Breast epithelium (tissue), 3 donors: ENCODE measurements around the gene GPAT3.

Experiments used
- POLR2A ChIP-seq: fragments of 450-650 bp; IDR thresholded peaks from one replicate; pipeline ENCODE4 v1.6.1; 2016; ENCODE audit warnings: antibody characterized with exemption, mild to moderate bottlenecking, moderate library complexity
- TF ChIP-seq, protein P1 (sequence below), 3 donors: fragments of 450-650 bp; IDR thresholded peaks; one replicate each; pipeline ENCODE4 v1.5.1; 2016 to 2017; ENCODE audit warnings: antibody characterized with exemption in 3 of 3, mild to moderate bottlenecking in 3 of 3, moderate library complexity in 3 of 3

DNA sequence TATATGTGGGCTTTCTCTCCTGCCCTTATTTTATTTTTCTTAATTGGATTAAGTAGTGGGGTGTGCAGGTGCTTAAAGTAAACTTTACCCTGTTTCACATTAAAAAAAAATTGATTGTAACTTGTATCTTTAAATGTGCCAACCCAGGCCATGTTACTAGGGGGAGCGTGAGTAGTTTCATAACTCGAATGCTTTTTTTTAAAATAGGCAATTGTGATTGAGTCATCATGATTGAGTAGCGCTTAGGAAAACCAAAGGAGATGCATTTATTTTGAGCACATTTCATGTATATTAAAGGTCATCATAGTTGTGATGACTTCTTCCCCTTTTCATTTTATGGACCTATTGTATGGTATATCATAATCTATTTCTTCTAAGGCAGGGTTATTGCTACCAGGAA is 32.2 kb downstream of the GPAT3 start:
- TF ChIP-seq, protein P1, sequence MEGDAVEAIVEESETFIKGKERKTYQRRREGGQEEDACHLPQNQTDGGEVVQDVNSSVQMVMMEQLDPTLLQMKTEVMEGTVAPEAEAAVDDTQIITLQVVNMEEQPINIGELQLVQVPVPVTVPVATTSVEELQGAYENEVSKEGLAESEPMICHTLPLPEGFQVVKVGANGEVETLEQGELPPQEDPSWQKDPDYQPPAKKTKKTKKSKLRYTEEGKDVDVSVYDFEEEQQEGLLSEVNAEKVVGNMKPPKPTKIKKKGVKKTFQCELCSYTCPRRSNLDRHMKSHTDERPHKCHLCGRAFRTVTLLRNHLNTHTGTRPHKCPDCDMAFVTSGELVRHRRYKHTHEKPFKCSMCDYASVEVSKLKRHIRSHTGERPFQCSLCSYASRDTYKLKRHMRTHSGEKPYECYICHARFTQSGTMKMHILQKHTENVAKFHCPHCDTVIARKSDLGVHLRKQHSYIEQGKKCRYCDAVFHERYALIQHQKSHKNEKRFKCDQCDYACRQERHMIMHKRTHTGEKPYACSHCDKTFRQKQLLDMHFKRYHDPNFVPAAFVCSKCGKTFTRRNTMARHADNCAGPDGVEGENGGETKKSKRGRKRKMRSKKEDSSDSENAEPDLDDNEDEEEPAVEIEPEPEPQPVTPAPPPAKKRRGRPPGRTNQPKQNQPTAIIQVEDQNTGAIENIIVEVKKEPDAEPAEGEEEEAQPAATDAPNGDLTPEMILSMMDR (IDR thresholded peaks at IDR 0.05), result no peak
- TF ChIP-seq POLR2A, result no peak
